Left ventricle myocardium inferior (tissue), 1 donor: Measurements from ENCODE around the gene LRP1B. TPM values are rescaled to one million over a fixed set of nuclear protein-coding genes. Genes with fewer than 3 reads are reported as not detected.

Experiments
- DNase-seq: peaks from one replicate; pipeline ENCODE4 v3.0.0-alpha.2; 2020
- H3K27ac ChIP-seq: fragments of 200-600 bp; replicated peaks from 2 replicates; pipeline ENCODE4 v1.8.0; 2021
- H3K27me3 ChIP-seq: fragments of 200-600 bp; 2 replicates; pipeline ENCODE4 v1.8.0; 2021; ENCODE audit warnings: low read depth
- H3K36me3 ChIP-seq: fragments of 200-600 bp; 2 replicates; pipeline ENCODE4 v1.8.0; 2021
- H3K4me1 ChIP-seq: fragments of 200-600 bp; 2 replicates; pipeline ENCODE4 v1.8.0; 2021
- H3K4me3 ChIP-seq: fragments of 200-600 bp; 2 replicates; pipeline ENCODE4 v1.8.0; 2021; ENCODE audit warnings: mild to moderate bottlenecking, moderate library complexity
- H3K9me3 ChIP-seq: fragments of 200-600 bp; replicated peaks from 2 replicates; pipeline ENCODE4 v1.8.0; 2021
- CTCF ChIP-seq: fragments of 200-600 bp; IDR thresholded peaks from 2 replicates; pipeline ENCODE4 v1.8.0; 2021; ENCODE audit warnings: antibody characterized with exemption, mild to moderate bottlenecking, borderline replicate concordance
- intact Hi-C: fragments of 100-400 bp; cut with micrococcal nuclease; formaldehyde crosslinking; loops from one replicate; pipeline ENCODE4 v1.11.0; 2022
- total RNA-seq: library from RNA; stranded (reverse); fragmentation: NEBNext Ultra II Directional; extraction: Animal tissue kit (Norgen Biotek cat#: 25700); gene quantifications from one replicate; pipeline ENCODE4 v1.2.1, GENCODE V29; 2021
- donor health status: DM: no; HTN: yes; CAD: no; lungs with severe emphysema.

The LRP1B gene
- total RNA-seq, 1 donor from 2014 or later: 0.08 TPM

GRCh38 chr2:140679752-140680151, 1451.1 kb downstream of the LRP1B start:
- no peak for TF ChIP-seq CTCF
- Histone ChIP-seq H3K4me1 (no peaks in the 10 kb centered on the region), H3K27ac (no peak overlapping the region), H3K9me3 (no peaks in the 10 kb centered on the region), H3K36me3 (no peaks in the 10 kb centered on the region), H3K4me3 (no peak overlapping the region), H3K27me3 (no peaks in the 10 kb centered on the region)
- intact Hi-C loops: no loop called here
- DNase-seq: no peak

- Histone ChIP-seq H3K36me3 (no peaks in the 10 kb centered on the region), H3K27ac (no peak overlapping the region), H3K4me3 (no peak overlapping the region), H3K27me3 (no peaks in the 10 kb centered on the region), H3K4me1 (no peaks in the 10 kb centered on the region), H3K9me3 (no peaks in the 10 kb centered on the region)
- no peak for DNase-seq
- no peak for TF ChIP-seq CTCF
- intact Hi-C loops: no loop called here
These were observed 1460.9 kb downstream of the LRP1B start for GRCh38 chr2:140669911-140670310.

GRCh38 chr2:140667203-140667602, 1463.6 kb downstream of the LRP1B start:
- Histone ChIP-seq H3K27me3 (no peaks in the 10 kb centered on the region), H3K36me3 (no peaks in the 10 kb centered on the region), H3K9me3 (no peaks in the 10 kb centered on the region), H3K4me1 (no peaks in the 10 kb centered on the region), H3K4me3 (no peak overlapping the region), H3K27ac (no peak overlapping the region)
- intact Hi-C loops: no loop called here
- no peak for TF ChIP-seq CTCF
- no peak for DNase-seq

GRCh38 chr2:140662504-140662903, 1468.3 kb downstream of the LRP1B start:
- no peak for DNase-seq
- no peak for TF ChIP-seq CTCF
- Histone ChIP-seq H3K4me1 (no peaks in the 10 kb centered on the region), H3K27me3 (no peaks in the 10 kb centered on the region), H3K4me3 (no peak overlapping the region), H3K27ac (no peak overlapping the region), H3K9me3 (no peaks in the 10 kb centered on the region), H3K36me3 (no peaks in the 10 kb centered on the region)
- intact Hi-C loops: no loop called here

GRCh38 chr2:140658760-140659692, 1471.8 kb downstream of the LRP1B start:
- intact Hi-C loops: no loop called here
- no peaks in the 10 kb centered on the region for H3K27me3 ChIP-seq
- H3K9me3 ChIP-seq: no peaks in the 10 kb centered on the region
- no peak for TF ChIP-seq CTCF
- no peak for DNase-seq
- no peak overlapping the region for H3K27ac ChIP-seq
- no peaks in the 10 kb centered on the region for H3K4me1 ChIP-seq
- no peak overlapping the region for H3K4me3 ChIP-seq
- H3K36me3 ChIP-seq: no peaks in the 10 kb centered on the region
